ENCODE results near the gene ATL2.
"Not testable (repeated sequence)": the region's sequence is repeated elsewhere in the genome, so short reads cannot be mapped to it uniquely, and the experiment has no call there.

The ATL2 gene

DNA sequence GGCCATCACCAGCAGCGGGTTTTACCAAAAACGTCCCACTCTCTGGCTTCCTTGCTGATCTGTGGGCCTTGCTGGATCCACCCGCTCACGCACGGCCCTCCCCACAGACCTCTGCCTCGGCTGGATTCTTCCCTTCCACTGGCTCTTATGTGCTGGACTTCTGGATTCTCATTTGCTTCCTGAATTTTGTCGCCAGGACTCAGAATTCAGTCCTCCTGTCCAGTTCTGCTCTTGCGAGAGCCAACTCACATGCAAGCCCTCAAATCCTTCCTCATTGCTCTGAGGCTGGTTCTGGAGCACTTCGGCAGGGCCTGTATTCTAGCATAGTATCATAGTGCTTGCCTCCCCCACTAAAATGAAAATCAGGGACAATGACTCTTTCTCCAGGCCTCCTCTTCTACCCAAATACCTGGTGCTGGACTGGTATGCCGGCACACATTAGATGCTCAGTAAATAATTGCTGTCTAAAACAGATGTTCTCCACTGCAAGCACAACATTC, 115.5 kb downstream of the ATL2 start:
- Histone ChIP-seq H3K36me3 (ENCODE audit: insufficient read depth, low read length) (no peaks in the 10 kb centered on the region), H3K27me3 (ENCODE audit: insufficient read depth, low read length) (no peaks in the 10 kb centered on the region), H3K4me1 (ENCODE audit: control insufficient read depth, insufficient read depth, low read length, unreplicated experiment) (no peaks in the 10 kb centered on the region), H3K79me2 (ENCODE audit: control insufficient read depth, insufficient read depth, low read length, unreplicated experiment) (no peaks in the 10 kb centered on the region), H3K4me3 (ENCODE audit: low read depth, low read length) (no peak overlapping the region), H3K27ac (ENCODE audit: low read depth, low read length) (no peak overlapping the region), H2AFZ (ENCODE audit: low read length, unreplicated experiment) (no peak overlapping the region)

DNA sequence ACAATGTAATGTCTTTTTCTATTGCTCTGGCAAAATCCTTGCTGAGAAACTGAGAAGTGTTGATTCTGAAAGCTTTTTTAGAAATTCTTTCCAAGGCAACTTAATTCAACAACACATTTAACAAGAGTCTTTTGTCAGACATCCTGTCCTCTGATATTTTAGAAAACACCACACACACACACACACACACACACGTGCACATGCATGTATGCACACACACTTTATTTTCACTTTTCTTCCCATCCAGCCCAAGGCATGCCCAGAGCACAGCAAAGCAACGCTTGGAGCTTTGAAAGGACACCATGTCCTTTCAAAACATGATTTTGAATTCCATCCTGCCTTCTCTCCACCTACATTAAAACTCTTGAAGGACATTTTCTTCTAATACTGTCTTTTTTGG, 116.1 kb downstream of the ATL2 start:
- H3K27me3 ChIP-seq (ENCODE audit: insufficient read depth, low read length), result no peaks in the 10 kb centered on the region
- H2AFZ ChIP-seq (ENCODE audit: low read length, unreplicated experiment), result peak overlapping the region; percentile 78
- no peaks in the 10 kb centered on the region for H3K36me3 ChIP-seq (ENCODE audit: insufficient read depth, low read length)
- no peaks in the 10 kb centered on the region for H3K79me2 ChIP-seq (ENCODE audit: control insufficient read depth, insufficient read depth, low read length, unreplicated experiment)
- no peaks in the 10 kb centered on the region for H3K4me1 ChIP-seq (ENCODE audit: control insufficient read depth, insufficient read depth, low read length, unreplicated experiment)
- H3K27ac ChIP-seq (ENCODE audit: low read depth, low read length), result no peak overlapping the region
- H3K4me3 ChIP-seq (ENCODE audit: low read depth, low read length), result peak overlapping the region; percentile 61

DNA sequence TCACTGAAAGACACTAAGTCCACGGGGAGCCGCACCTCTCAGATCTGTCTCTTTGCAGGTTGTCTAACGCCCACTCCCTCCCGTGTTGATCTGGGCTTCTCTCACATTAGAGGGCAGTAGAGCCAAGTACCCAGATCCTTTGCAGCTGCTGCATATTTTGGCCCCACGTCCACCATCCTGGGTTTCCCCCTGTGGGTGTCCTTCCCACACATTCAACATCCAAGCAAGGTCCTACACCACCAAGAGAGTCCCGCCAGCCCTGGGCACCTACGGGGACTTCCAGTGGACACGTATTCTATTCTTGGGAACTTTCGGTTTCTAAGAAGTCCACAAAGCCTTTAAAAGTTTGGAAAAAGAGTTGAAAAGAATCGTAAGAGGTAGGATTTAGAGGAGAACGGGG, 116.6 kb downstream of the ATL2 start:
- H3K4me1 ChIP-seq (ENCODE audit: control insufficient read depth, insufficient read depth, low read length, unreplicated experiment), result no peaks in the 10 kb centered on the region
- H3K79me2 ChIP-seq (ENCODE audit: control insufficient read depth, insufficient read depth, low read length, unreplicated experiment), result no peaks in the 10 kb centered on the region
- H3K27ac ChIP-seq (ENCODE audit: low read depth, low read length), result no peak overlapping the region
- peak overlapping the region; percentile 78 for H2AFZ ChIP-seq (ENCODE audit: low read length, unreplicated experiment)
- H3K36me3 ChIP-seq (ENCODE audit: insufficient read depth, low read length), result no peaks in the 10 kb centered on the region
- no peaks in the 10 kb centered on the region for H3K27me3 ChIP-seq (ENCODE audit: insufficient read depth, low read length)
- peak overlapping the region; percentile 61 for H3K4me3 ChIP-seq (ENCODE audit: low read depth, low read length)

DNA sequence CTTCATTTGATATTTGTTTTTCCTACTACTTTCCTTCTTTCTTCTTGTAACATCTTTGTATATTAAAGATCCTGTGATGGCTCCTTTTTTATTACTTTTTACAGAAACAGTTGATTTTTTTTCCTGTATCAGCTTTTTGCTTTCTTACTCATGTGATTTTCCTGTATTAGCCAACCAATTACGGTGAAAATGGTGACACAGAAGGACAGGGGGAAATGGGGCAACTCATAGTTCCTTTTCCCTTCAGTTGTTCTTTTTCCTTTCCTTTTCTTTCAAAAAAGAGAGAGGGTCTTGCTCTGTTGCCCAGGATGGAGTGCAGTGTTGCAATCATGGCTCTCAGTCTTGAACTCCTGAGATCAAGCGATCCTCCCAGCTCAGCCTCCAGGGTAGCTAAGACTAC, 117.8 kb downstream of the ATL2 start:
- Histone ChIP-seq H3K79me2 (ENCODE audit: control insufficient read depth, insufficient read depth, low read length, unreplicated experiment) (no peaks in the 10 kb centered on the region), H3K4me3 (ENCODE audit: low read depth, low read length) (no peak overlapping the region), H3K4me1 (ENCODE audit: control insufficient read depth, insufficient read depth, low read length, unreplicated experiment) (no peaks in the 10 kb centered on the region), H2AFZ (ENCODE audit: low read length, unreplicated experiment) (no peak overlapping the region), H3K36me3 (ENCODE audit: insufficient read depth, low read length) (no peaks in the 10 kb centered on the region), H3K27me3 (ENCODE audit: insufficient read depth, low read length) (no peaks in the 10 kb centered on the region), H3K27ac (ENCODE audit: low read depth, low read length) (no peak overlapping the region)

DNA sequence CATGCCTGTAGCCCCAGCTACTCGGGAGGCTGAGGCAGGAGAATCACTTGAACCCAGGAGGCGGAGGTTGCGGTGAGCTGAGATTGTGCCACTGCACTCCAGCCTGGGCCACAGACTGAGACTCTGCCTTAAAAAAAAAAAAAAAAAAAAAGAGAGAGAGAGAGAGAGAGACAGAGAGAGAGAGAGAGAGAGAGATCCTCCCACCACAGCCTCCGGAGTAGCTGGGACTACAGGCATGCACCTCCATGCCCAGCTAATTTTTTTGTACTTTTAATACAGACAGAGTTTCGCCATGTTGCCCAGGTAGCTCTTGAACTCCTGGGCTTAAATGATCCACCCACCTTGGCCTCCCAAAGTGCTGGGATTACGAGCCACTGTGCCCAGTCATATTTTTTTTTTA, 119.4 kb downstream of the ATL2 start:
- H2AFZ ChIP-seq (ENCODE audit: low read length, unreplicated experiment); H3K4me1 ChIP-seq (ENCODE audit: control insufficient read depth, insufficient read depth, low read length, unreplicated experiment); H3K27me3 ChIP-seq (ENCODE audit: insufficient read depth, low read length); H3K4me3 ChIP-seq (ENCODE audit: low read depth, low read length); H3K36me3 ChIP-seq (ENCODE audit: insufficient read depth, low read length); H3K79me2 ChIP-seq (ENCODE audit: control insufficient read depth, insufficient read depth, low read length, unreplicated experiment); H3K27ac ChIP-seq (ENCODE audit: low read depth, low read length): not testable (repeated sequence)

DNA sequence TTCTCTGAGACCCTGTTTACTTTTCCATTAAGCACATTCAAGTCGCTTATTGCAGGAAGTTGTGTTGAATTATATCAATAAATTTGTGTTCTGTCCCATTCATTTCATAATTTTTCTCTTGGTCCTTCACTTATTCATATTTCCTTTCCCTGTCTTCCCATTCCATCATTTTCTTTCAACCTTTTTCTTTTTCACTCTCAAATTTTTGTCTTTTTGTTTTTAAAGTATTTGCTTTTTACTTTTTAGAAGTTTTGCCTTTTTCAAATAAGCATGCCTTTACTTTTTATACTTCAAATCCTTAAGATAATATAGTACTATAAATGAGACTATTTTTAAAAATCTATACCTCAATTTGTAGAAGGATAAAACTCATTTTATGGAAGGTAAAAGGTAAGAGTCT, 120.5 kb downstream of the ATL2 start:
- Histone ChIP-seq H2AFZ (ENCODE audit: low read length, unreplicated experiment) (no peak overlapping the region), H3K27ac (ENCODE audit: low read depth, low read length) (no peak overlapping the region), H3K27me3 (ENCODE audit: insufficient read depth, low read length) (no peaks in the 10 kb centered on the region), H3K79me2 (ENCODE audit: control insufficient read depth, insufficient read depth, low read length, unreplicated experiment) (no peaks in the 10 kb centered on the region), H3K36me3 (ENCODE audit: insufficient read depth, low read length) (no peaks in the 10 kb centered on the region), H3K4me3 (ENCODE audit: low read depth, low read length) (no peak overlapping the region), H3K4me1 (ENCODE audit: control insufficient read depth, insufficient read depth, low read length, unreplicated experiment) (no peaks in the 10 kb centered on the region)

DNA sequence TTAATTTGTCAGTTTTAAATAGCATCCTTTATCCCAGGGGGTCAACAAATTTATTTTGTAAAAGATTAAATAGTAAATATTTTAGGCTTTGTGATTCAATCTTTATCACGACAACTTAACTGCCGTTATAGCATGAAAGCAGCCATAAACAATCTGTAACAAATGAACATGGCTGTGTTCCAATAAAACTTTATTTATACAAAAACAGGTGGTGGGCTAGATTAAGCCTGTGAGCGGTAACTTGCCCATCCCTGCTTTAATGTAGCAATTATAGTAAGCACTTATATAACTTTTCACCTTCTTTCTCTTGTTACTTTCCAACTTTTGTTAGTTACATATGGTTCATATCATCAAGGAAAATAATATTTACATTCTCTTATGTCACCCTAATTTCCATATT, 121.9 kb downstream of the ATL2 start:
- no peak overlapping the region for H2AFZ ChIP-seq (ENCODE audit: low read length, unreplicated experiment)
- no peak overlapping the region for H3K27ac ChIP-seq (ENCODE audit: low read depth, low read length)
- no peaks in the 10 kb centered on the region for H3K4me1 ChIP-seq (ENCODE audit: control insufficient read depth, insufficient read depth, low read length, unreplicated experiment)
- no peak overlapping the region for H3K4me3 ChIP-seq (ENCODE audit: low read depth, low read length)
- H3K36me3 ChIP-seq (ENCODE audit: insufficient read depth, low read length), result no peaks in the 10 kb centered on the region
- no peaks in the 10 kb centered on the region for H3K27me3 ChIP-seq (ENCODE audit: insufficient read depth, low read length)
- no peaks in the 10 kb centered on the region for H3K79me2 ChIP-seq (ENCODE audit: control insufficient read depth, insufficient read depth, low read length, unreplicated experiment)

DNA sequence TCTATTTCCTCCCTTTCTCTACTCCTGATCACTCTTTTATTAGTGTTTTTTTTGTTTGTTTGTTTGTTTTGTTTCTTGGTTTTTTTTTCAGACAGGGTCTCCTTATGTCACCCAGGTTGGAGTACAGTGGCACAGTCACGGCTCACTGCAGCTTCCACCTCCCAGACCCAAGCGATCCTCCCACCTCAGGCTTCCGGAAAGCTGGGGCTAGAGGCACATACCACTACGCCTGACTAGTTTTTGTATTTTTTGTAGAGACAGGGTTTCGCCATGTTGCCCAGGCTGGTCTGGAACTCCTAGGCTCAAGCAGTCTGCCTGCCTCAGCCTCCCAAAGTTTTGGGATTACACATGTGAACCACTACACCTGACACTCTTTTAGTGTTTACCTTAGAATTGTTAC, 122.3 kb downstream of the ATL2 start:
- no peak overlapping the region for H3K27ac ChIP-seq (ENCODE audit: low read depth, low read length)
- H3K27me3 ChIP-seq (ENCODE audit: insufficient read depth, low read length), result no peaks in the 10 kb centered on the region
- H3K79me2 ChIP-seq (ENCODE audit: control insufficient read depth, insufficient read depth, low read length, unreplicated experiment), result no peaks in the 10 kb centered on the region
- no peaks in the 10 kb centered on the region for H3K4me1 ChIP-seq (ENCODE audit: control insufficient read depth, insufficient read depth, low read length, unreplicated experiment)
- no peak overlapping the region for H3K4me3 ChIP-seq (ENCODE audit: low read depth, low read length)
- no peaks in the 10 kb centered on the region for H3K36me3 ChIP-seq (ENCODE audit: insufficient read depth, low read length)
- no peak overlapping the region for H2AFZ ChIP-seq (ENCODE audit: low read length, unreplicated experiment)

DNA sequence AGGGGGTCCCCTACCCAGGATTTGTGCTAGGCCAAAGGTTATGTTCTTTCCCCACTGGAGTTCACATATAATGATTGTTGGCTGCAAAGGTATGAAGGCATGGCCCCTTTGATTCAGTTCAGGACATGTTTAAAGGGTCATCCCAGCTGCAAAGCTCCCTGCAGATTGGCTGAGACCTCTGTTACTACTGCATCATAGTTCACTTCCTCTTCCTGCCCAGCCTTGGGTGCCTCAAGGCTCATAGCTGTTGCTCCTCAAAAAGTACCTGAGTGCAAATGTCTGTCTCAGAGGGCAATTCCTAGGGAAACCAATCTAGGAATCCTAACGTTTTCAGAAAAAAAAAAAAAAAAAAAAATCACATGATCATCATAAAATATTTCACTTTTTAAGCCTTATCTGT, 125.1 kb downstream of the ATL2 start:
- Histone ChIP-seq H3K4me3 (ENCODE audit: low read depth, low read length) (no peak overlapping the region), H2AFZ (ENCODE audit: low read length, unreplicated experiment) (no peak overlapping the region), H3K27ac (ENCODE audit: low read depth, low read length) (no peak overlapping the region), H3K4me1 (ENCODE audit: control insufficient read depth, insufficient read depth, low read length, unreplicated experiment) (no peaks in the 10 kb centered on the region), H3K79me2 (ENCODE audit: control insufficient read depth, insufficient read depth, low read length, unreplicated experiment) (no peaks in the 10 kb centered on the region), H3K27me3 (ENCODE audit: insufficient read depth, low read length) (no peaks in the 10 kb centered on the region), H3K36me3 (ENCODE audit: insufficient read depth, low read length) (no peaks in the 10 kb centered on the region)

DNA sequence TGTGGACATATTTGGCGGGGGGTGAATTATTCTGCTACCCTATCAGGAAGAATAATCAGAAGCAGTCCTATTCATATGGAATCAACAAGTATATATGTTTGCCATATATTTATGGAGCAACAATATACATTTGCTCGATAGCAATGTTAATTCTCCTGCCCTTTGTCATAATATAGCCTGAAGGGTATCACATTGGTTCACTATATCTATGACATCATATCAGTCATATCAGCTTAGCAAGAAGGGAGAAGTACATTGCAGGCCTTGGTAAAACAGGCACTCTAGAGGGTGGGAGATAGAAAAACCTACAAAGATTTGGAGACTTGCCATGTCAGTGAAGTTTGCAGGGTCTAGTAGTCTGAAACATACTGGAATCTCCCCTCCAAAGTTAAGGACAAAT, 128.4 kb downstream of the ATL2 start:
- Histone ChIP-seq H3K27me3 (ENCODE audit: insufficient read depth, low read length) (no peaks in the 10 kb centered on the region), H2AFZ (ENCODE audit: low read length, unreplicated experiment) (no peak overlapping the region), H3K4me3 (ENCODE audit: low read depth, low read length) (no peak overlapping the region), H3K79me2 (ENCODE audit: control insufficient read depth, insufficient read depth, low read length, unreplicated experiment) (no peaks in the 10 kb centered on the region), H3K4me1 (ENCODE audit: control insufficient read depth, insufficient read depth, low read length, unreplicated experiment) (no peaks in the 10 kb centered on the region), H3K27ac (ENCODE audit: low read depth, low read length) (no peak overlapping the region), H3K36me3 (ENCODE audit: insufficient read depth, low read length) (no peaks in the 10 kb centered on the region)

DNA sequence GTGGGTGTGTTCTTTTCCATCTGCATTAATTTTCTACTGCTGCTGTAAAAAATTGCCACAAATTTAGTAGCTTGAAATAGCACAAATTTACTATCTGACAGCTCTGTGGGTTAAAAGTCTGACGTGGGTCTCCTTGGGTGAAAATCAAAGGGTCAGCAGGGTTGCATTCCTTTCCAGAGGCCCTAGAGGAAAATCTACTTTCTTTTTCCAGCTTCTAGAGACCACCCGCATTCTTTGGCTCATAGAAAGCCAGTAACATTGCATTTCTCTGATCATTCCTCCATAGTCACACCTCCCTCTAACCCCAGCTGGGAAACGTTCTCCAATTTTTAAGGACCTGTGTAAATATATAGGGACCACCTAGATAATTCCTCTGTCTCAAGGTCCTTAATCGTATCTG, 128.8 kb downstream of the ATL2 start:
- Histone ChIP-seq H3K27me3 (ENCODE audit: insufficient read depth, low read length) (no peaks in the 10 kb centered on the region), H2AFZ (ENCODE audit: low read length, unreplicated experiment) (no peak overlapping the region), H3K79me2 (ENCODE audit: control insufficient read depth, insufficient read depth, low read length, unreplicated experiment) (no peaks in the 10 kb centered on the region), H3K4me1 (ENCODE audit: control insufficient read depth, insufficient read depth, low read length, unreplicated experiment) (no peaks in the 10 kb centered on the region), H3K27ac (ENCODE audit: low read depth, low read length) (no peak overlapping the region), H3K4me3 (ENCODE audit: low read depth, low read length) (no peak overlapping the region), H3K36me3 (ENCODE audit: insufficient read depth, low read length) (no peaks in the 10 kb centered on the region)
